GM21576 (cell line): Measurements from ENCODE around the gene KRT80.

Source experiments
- ATAC-seq: cut with Tn5 transposase; IDR thresholded peaks from one replicate; pipeline ENCODE4 v1.9.1; 2021; ENCODE audit warnings: mild to moderate bottlenecking, moderate library complexity; ENCODE audit not compliant: unreplicated experiment

KRT80 gene

DNA sequence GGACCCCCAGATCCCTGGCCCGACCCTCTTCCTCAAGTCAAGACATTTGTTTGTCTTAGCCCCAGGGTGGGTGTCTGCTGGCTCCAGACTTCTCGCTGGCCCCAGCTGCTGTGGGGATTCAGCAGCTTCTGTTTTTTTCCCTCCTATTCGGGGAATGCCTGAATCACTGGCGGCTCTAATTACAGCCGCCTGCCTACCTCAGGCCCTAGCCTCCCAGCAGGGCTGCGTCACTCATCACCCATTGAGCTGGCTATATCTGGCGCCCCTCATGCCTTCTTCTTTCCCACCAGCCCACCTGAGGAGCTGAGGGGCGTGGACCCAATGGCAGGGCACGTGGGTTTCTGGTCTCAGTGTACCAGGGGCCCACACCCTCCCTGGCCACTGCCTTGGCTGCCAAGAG is 10.1 kb downstream of the KRT80 start:
- ATAC-seq, result no peak

- no peak for ATAC-seq
Observed at GRCh38 chr12:52180971-52181628, 10.7 kb downstream of the KRT80 start.

DNA sequence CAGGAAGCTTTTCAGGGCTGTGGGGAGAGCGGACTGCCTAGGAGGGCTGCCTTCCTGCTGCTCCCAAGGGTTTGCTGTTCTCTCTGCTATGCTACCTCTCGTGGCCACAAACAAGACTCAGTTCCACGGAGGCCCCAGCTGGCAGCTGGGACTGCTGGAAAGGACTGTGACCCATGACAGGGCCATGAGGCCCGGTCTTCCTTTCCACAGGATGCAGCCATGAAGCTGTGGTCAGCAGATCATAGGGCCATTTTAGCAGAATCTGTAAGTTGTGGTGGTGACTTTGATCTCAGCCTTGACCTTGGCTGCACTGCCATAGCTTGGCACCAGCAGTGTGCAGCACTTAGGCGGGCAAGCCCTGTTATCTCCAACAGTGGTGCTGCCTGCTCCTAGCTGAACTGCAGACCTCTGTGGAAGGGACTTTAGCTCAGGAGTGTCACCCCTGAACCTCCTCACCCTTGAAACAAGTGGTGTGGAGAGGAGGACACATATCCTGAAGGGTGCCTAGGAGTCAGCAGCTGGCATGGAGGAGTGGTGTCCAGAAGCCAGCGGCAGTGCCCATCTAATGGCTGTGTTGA is 12.3 kb downstream of the KRT80 start:
- no peak for ATAC-seq

DNA sequence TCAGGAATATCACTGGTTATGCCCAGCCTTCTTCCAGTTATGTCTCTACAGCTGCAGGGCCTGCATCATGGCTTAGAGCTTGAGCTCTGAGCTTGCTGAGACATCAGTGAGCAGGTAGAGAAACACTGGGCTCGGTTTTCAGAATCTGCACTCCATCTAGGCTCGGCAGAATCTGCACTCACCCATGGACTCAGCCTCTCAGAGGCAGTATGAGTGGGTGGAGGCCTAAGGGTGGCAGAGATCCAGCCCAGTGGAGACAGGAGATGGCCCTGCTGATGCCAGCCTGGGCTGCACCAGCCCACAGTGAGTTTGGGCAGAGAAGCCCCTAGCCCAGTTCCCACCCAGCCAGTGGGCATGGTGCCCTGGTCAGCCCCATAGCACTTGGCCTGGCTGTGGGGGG is 12.8 kb downstream of the KRT80 start:
- ATAC-seq, result no peak

DNA sequence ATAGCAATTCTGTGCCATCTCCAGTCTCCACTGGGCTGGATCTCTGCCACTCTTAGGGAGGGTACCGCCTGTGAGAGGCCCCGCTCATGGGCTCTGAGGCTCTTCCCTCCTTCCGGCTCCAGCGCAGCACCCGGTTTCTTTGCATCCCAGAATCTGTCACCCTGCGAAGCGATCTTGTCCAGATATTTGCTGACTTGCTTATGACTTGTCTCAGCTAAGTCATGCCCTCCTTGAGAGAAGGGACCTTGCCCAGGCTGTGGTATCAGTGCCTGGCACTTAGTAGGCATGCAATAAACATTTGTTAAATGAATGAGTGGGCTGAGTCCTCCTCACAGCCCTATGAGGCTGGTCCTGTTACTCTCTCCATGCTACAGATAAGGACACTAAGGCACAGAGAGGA is 13.4 kb downstream of the KRT80 start:
- no peak for ATAC-seq

GRCh38 chr12:52175371-52176350 is 16.2 kb downstream of the KRT80 start:
- no peak for ATAC-seq

DNA sequence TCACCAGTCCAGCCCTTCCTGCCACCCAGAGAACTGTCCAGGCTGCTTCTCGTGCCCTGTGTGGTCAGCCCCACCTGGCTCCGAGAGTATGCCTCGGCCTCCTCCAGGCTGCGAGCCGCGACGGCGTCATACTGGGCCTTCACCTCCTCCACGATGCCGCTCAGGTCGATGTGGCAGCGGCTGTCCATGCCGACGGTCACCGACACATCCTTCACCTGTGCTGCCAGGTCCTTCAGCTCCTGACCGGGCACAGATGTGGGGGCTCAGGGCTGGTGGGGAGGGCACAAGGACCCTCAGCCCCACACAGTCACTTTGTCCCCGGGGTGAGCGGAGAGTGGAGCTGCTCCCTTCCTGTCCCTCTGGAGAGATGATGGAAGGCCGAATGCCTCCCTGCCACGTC is 18.3 kb downstream of the KRT80 start:
- ATAC-seq, result no peak

DNA sequence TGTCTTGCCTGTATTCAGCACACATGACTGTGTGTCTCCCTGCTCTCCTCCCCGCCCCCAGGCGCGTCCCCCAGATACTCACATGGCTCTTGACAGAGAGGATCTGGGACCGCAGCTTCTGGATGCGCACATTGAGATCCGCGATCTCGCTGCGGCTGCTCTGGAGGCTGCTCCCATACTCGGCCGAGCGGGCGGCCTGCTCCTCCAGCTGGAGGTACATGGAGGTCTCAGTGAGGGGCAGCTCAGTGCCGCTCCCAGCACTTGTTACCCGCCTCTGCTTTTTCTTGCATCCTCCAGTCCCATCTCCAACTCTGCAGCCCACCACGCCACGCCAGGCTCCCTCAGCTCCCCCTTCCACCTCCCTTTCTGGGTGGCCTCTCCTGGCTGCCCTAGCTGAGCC is 18.9 kb downstream of the KRT80 start:
- ATAC-seq, result no peak

GRCh38 chr12:52171950-52172512 is 19.8 kb downstream of the KRT80 start:
- no peak for ATAC-seq

DNA sequence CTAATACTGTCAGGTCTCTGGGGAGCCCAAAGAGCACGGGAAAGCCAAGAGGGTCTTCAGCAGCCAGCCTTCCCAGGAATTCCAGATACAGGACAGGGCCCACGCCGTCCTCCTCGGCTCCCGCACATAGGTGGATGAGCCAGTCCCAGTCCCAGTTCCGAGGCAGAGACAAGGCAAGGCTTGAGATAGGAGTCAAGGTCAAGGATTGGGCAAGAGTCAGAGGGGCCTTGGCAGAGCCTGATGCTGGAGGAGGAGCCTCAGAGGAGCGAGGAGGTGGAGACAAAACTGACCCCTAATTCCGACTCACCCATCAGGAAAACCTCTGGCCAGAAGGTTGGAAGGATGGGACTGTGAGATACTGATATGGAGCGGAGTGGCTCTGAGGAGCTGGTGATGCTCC is 21.0 kb downstream of the KRT80 start:
- no peak for ATAC-seq

- no peak for ATAC-seq
Observed at GRCh38 chr12:52169886-52170285, 21.9 kb downstream of the KRT80 start.

DNA sequence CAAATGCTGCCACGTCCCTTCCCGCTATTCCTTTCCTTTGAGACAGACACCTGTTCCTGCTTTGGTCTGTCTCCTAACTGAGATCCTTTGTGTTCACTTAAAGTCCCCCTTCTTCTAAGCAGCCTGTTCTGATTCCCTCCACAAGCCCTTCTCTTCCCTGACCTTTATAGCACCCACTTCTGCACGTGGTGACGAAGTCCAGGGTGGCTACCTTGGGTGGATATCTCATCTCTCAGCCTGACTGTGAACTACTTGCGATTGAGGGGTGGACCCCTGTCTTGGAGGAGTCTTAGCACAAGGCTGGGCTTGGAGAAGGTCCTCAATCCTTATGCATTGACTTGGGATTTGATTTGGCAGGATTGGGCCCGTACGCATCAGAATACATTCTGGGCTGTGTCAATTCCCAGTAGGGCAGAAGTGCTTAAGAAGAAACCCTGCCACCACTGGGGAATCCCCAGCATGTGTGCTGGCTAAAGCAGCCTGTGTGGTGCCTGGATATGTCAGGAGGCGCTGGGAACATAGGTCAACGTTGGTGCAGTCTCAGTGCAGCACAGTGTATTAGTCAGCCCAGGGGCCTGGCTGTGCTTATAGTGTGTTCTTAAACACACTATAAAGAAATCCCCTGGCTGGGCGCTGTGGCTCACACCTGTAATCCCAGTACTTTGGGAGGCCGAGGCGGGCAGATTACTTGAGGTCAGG is 23.6 kb downstream of the KRT80 start:
- ATAC-seq, result no peak

- no peak for ATAC-seq
Observed at GRCh38 chr12:52167526-52167925, 24.3 kb downstream of the KRT80 start.

DNA sequence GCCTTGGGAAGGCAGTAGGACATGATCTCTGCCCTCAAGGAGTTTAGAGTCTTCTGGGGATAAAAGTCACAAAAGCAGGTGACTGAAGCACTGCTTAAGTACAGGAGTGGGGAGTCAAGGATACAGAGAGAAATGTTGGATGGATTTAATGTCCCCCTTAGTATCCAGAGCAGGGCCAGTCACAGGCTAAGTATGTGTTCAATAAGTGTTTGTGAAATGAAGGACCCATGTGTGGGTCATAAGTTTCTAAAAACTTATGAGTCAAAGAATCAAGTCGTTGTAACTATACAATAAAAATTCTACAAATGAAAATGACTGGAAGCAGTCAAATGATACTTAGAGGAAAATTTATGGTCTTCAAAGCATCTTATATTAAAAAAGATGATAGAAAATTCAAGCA is 25.1 kb downstream of the KRT80 start:
- no peak for ATAC-seq

DNA sequence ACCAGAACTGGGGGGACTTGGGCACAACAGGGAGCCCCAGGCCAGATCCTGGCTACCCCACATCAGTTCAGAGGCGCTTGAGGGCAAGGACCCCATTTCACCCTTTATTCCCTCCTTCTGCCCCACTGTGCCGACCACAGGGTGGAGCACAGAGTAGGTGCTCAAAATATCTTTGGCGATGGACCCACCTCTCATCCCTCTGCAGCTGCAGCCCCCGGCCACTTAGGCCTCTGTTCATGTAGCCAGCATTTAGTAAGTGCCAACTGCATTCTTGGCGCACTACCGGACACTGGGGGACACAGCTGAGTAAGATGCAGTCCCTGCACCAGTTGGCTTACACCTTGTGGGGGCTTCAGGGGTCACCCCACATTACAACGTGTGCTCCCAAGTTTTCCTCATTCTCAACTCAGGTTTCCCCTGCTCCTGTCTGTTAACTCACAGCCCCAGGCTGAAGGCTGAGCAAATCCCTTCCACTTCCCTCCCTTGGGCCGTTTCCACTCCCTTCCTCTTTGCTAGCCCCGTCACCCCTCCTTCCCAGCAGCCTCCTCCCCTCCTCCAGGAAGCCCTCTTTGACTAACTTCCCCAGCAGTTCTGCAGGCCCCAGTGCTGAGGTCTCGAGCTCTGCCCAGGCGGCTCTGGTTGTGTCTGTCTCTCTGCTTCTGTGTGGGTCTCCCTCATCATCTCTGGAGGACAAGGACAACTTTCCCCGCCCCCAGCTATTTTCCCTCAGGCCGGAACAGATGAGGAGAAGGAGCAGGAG is 26.5 kb downstream of the KRT80 start:
- ATAC-seq, result no peak

DNA sequence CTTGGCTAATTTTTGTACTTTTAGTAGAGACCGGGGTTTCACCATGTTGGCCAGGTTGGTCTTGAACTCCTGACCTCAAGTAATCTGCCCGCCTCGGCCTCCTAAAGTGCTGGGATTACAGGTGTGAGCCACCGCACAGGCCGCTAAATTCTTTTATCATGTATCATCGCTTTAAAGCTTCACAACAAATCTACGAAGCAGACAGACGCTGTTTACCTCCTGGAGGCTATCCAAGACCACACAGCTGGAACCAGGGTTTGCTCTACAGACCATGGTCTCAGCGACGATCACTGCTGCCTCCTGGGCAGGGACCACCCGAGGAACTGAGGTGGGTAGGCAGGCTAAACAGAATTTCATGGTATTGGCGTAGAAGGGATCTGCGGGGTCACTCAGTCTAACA is 27.2 kb downstream of the KRT80 start:
- no peak for ATAC-seq

GRCh38 chr12:52162981-52163380 is 28.8 kb downstream of the KRT80 start:
- no peak for ATAC-seq

DNA sequence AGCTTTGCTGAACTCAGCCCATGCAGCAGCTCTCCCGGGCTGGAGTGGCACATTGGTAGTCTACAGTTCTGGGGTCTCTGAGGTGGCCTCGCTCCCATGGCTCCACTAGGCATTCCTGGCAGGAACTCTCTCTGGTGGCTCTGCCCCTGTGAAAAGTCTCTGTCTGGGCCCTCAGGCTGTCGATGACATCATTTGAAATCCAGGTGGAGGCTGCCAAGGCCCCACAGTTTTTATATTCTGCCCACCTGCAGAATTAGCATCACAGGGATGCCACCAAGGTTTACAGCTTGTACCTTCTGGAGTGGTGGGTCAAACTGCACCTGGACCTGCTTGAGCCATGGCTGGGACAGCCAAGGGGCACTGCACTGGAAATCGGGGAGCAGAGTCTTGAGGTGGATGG is 31.6 kb downstream of the KRT80 start:
- no peak for ATAC-seq

- ATAC-seq, result no peak
Observed at GRCh38 chr12:52157566-52158150, 34.2 kb downstream of the KRT80 start.
